A673 (cell line): ENCODE results near the gene CCNL1. TPM values are rescaled to one million over a fixed set of nuclear protein-coding genes. Genes with fewer than 3 reads are reported as not detected.

Source experiments
- BruUV-seq: library from RNA; stranded (reverse); fragments of 400-500 nt; replicated peaks from 2 replicates; lab custom pipeline; 2021; lab: Mats Ljungman, UMichigan
- CTCF ChIA-PET: fragments of 300-600 bp; sonication (Branson Sonifier 250); formaldehyde crosslinking; loops from one replicate; lab custom pipeline; 2022; ENCODE audit warnings: antibody characterized with exemption; lab: Charles Lee
- POLR2A ChIA-PET: fragments of 300-600 bp; sonication (Branson Sonifier 250); formaldehyde crosslinking; loops from one replicate; lab custom pipeline; 2022; ENCODE audit warnings: antibody characterized with exemption; ENCODE audit not compliant: low non-redundant PET; lab: Charles Lee
- DNase-seq: peaks from one replicate; pipeline ENCODE4 v3.0.0-alpha.2; 2015; ENCODE audit warnings: low spot score
- H3K27ac ChIP-seq: fragments of 200-600 bp; sonication (generic); 2 replicates; pipeline ENCODE4 v1.5.1; 2016; ENCODE audit warnings: mixed run types, low read depth, mild to moderate bottlenecking, mixed read lengths, antibody characterized with exemption, low read length; ENCODE audit not compliant: poor library complexity, severe bottlenecking
- H3K27me3 ChIP-seq: fragments of 200-600 bp; sonication (generic); replicated peaks from 2 replicates; pipeline ENCODE4 v1.6.1; 2017; ENCODE audit warnings: mixed run types, low read depth, mild to moderate bottlenecking, mixed read lengths, antibody characterized with exemption, low read length; ENCODE audit not compliant: insufficient read depth, poor library complexity
- H3K36me3 ChIP-seq: fragments of 200-600 bp; sonication (generic); 2 replicates; pipeline ENCODE4 v1.6.1; 2016; ENCODE audit warnings: mixed run types, mild to moderate bottlenecking, mixed read lengths, antibody characterized with exemption, low read length; ENCODE audit not compliant: insufficient read depth, poor library complexity, severe bottlenecking
- H3K4me1 ChIP-seq: fragments of 200-600 bp; sonication (generic); 2 replicates; pipeline ENCODE4 v1.6.1; 2017; ENCODE audit warnings: mixed run types, mild to moderate bottlenecking, mixed read lengths, antibody characterized with exemption, low read length; ENCODE audit not compliant: insufficient read depth, poor library complexity, severe bottlenecking
- H3K4me3 ChIP-seq: fragments of 200-600 bp; sonication (generic); 2 replicates; pipeline ENCODE4 v1.5.1; 2016; ENCODE audit warnings: low read depth, mixed run types, mild to moderate bottlenecking, mixed read lengths, low read length; ENCODE audit not compliant: poor library complexity, severe bottlenecking
- H3K9me3 ChIP-seq: fragments of 200-600 bp; sonication (generic); 2 replicates; pipeline ENCODE4 v1.6.1; 2016; ENCODE audit warnings: mixed run types, low read depth, mild to moderate bottlenecking, mixed read lengths, antibody characterized with exemption, low read length; ENCODE audit not compliant: poor library complexity, severe bottlenecking
- CTCF ChIP-seq: fragments of 300-800, 200-600 bp; sonication (generic); conservative IDR thresholded peaks from 2 replicates; pipeline ENCODE4 v1.5.1; 2017; ENCODE audit warnings: low read depth, mild to moderate bottlenecking, antibody characterized with exemption, low read length, moderate library complexity, mixed read lengths
- EZH2 ChIP-seq: fragments of 200-600 bp; sonication (generic); IDR thresholded peaks from 2 replicates; pipeline ENCODE4 v1.6.1; 2017; ENCODE audit warnings: borderline replicate concordance, low read depth, mild to moderate bottlenecking, mixed read lengths, antibody characterized with exemption, low read length; ENCODE audit not compliant: poor library complexity, severe bottlenecking
- intact Hi-C: fragments of 100-400 bp; cut with micrococcal nuclease; formaldehyde crosslinking; loops from one replicate; pipeline ENCODE4 v1.10.0; 2022; ENCODE audit not compliant: unreplicated experiment
- total RNA-seq: library from RNA; stranded (reverse); gene quantifications from 2 replicates; pipeline ENCODE4 v1.2.3, GENCODE V29; 2021

The CCNL1 gene
- total RNA-seq, 1 experiment from 2014 or later: 101 TPM

GRCh38 chr3:157126365-157126764 is 33.6 kb downstream of the CCNL1 start:
- no peak overlapping the region for H3K4me3 ChIP-seq
- intact Hi-C loops: no loop called here
- TF ChIP-seq CTCF: no peak
- no peak for TF ChIP-seq EZH2
- no peaks in the 10 kb centered on the region for H3K27me3 ChIP-seq
- no peaks in the 10 kb centered on the region for H3K36me3 ChIP-seq
- BruUV-seq: no TSS peak
- CTCF ChIA-PET: no interaction called here
- no peaks in the 10 kb centered on the region for H3K9me3 ChIP-seq
- no peak for DNase-seq
- peaks cover 43% of the 10 kb centered on the region for H3K4me1 ChIP-seq
- POLR2A ChIA-PET: no interaction called here
- H3K27ac ChIP-seq: no peak overlapping the region

GRCh38 chr3:157125101-157125500 is 34.8 kb downstream of the CCNL1 start:
- DNase-seq: no peak
- H3K4me3 ChIP-seq: no peak overlapping the region
- ChIA-PET CTCF (interaction anchor here (0.6 kb wide), 1 partner anchor 590 kb away, joined by 3 read pairs; no protein-coding TSS in a partner anchor), POLR2A (no interaction called here)
- no peak for TF ChIP-seq EZH2
- no peak for TF ChIP-seq CTCF
- no peaks in the 10 kb centered on the region for H3K27me3 ChIP-seq
- BruUV-seq: no TSS peak
- no peak overlapping the region for H3K27ac ChIP-seq
- H3K36me3 ChIP-seq: no peaks in the 10 kb centered on the region
- H3K4me1 ChIP-seq: peaks cover 32% of the 10 kb centered on the region
- H3K9me3 ChIP-seq: no peaks in the 10 kb centered on the region
- intact Hi-C loops: no loop called here

GRCh38 chr3:157123621-157124020 is 36.3 kb downstream of the CCNL1 start:
- ChIA-PET POLR2A (no interaction called here), CTCF (no interaction called here)
- Histone ChIP-seq H3K9me3 (no peaks in the 10 kb centered on the region), H3K4me3 (no peak overlapping the region), H3K4me1 (peaks cover 17% of the 10 kb centered on the region), H3K27me3 (no peaks in the 10 kb centered on the region), H3K36me3 (no peaks in the 10 kb centered on the region), H3K27ac (no peak overlapping the region)
- DNase-seq: no peak
- TF ChIP-seq EZH2: no peak
- no peak for TF ChIP-seq CTCF
- intact Hi-C loops: no loop called here
- BruUV-seq: no TSS peak
